ENCODE results near the gene DLK2. TPM values are rescaled to one million over a fixed set of nuclear protein-coding genes. Genes with fewer than 3 reads are reported as not detected.
"Not testable (repeated sequence)": the region's sequence is repeated elsewhere in the genome, so short reads cannot be mapped to it uniquely, and the experiment has no call there.

Gene DLK2
- polyA plus RNA-seq, 1 donor: 1.9 TPM

DNA sequence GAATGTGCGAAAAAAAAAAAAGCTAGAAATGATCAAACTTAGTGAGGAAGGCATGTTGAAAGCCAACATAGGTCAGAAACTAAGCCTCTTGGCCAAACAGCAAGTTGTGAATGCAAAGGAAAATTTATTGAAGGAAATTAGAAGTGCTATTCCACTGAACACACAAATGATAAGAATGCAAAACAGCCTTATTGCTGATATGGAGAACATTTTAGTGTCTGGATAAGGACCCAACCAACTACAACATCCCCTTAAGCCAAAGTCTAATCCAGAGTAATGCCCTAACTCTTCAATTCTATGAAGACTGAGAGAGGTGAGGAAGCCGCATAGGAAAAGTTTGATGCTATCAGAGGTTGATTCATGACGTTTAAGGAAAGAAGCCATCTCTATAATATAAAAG is 33.5 kb downstream of the DLK2 start:
- DNase-seq: no peak

DNA sequence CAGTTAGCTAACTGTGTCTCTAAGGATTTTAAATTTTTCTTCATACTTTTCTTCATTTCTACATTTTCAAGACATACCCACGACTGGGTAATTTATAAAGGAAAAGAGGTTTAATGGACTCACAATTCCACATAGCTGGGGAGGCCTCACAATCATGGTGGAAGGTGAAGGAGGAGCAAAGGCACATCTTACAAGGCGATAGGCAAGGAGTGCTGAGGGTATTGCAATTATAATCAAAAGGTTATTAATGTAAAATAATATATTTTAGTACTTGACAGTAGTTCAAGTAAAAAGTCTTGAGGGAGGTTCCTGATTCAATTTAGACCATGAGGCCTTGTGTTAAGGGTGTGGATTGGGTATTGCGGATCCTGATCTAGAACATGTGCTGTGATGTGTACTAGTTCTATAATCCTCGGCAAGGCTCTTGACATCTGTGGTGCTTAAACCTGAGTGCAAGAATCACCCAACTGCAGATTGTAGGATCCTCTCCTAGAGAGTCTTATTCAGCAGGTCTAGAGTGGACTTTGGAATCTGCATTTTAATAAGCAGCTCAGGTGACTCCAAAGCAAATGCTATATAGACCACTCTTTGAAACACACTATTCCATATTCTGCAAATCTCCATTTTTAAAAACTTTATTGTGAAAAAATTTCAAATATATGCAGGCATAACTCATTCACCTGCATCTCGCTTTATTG is 35.2 kb downstream of the DLK2 start:
- DNase-seq: no peak

DNA sequence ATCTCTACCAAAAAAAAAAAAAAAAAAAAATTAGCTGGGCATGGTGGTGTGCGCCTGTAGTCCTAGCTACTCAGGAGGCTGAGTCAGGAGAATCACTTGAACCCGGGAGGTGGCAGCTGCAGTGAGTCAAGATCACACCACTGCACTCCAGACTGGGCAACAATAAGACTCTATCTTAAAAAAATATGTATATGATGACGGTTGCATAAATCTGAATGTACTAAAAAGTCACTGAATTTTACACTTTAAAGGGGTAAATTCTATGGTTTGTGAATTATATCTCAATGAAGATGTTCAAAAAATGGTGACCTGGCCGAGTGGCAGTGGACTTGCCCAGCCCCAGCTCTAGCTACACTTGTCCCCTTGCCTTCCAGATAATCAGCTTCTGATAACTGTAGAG is 38.4 kb downstream of the DLK2 start:
- no peak for DNase-seq

DNA sequence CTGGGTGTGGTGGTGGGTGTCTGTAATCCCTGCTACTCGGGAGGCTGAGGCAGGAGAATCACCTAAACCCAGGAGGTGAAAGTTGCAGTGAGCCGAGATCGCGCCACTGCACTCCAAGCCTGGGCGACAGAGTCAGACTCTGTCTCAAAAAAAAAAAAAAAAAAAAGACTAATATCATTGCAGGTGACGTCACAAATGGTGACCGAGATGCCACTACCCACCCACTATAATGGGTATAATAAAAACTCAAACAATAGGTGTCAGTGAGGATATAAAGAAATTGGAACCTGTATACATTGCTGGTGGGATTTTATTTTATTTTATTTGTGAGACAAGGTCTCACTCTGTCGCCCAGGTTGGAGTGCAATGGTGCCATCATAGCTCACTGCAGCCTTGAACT is 40.1 kb downstream of the DLK2 start:
- not testable (repeated sequence) for DNase-seq

DNA sequence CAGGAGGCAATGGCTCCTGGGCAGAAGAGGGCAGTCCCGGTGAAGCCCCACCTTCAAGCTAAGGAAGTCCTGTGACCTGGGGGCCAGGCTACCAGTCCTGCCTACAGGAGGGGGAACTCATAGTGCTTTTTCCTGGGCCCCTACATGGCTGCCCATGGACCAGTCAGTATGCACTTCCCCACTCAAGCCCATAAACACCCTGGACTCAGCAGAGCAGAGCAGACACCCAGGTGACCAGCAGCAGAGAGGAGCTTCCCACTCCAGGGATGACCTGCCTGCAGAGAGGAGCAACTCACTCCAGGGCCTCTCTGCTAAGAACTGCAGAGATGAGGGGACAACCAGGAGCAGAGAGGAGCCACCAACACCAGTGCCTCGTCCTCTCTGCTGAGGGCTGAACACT is 42.3 kb downstream of the DLK2 start:
- DNase-seq: no peak

DNA sequence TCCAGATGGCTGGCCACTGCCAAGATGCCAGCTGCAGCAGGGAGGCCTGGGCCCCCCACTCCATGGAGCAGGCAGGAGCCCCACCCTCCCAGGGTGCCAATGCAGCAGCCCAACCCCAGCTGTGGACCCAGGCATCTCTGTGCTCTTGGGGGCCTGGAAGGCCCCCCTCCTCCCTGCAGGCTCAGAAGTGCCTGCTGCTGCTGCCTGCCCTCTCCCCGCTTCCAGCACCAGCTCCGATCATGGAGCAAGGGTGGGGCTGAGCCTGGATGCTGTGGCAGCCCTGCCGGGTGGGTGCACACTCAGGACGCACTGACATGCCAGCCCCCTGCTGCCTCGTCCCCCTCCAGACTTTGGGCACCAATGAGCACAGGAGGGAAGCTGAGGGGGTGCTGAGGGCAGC is 42.8 kb downstream of the DLK2 start:
- DNase-seq: no peak

DNA sequence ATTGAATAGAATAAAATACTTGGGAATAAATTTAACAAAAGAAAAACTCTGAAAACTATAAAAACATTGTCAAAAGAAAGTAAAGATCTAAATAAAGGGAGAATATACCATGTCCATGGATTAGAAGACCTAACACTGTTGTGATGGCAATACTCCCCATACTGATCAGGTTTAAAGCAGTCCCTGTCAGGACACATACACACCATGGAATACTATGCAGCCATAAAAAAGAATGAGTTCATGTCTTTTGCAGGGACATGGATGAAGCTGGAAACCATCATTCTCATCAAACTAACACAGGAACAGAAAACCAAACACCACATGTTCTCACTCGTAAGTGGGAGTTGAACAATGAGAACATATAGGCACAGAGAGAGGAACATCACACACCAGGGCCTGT is 44.6 kb downstream of the DLK2 start:
- DNase-seq: not testable (repeated sequence)

DNA sequence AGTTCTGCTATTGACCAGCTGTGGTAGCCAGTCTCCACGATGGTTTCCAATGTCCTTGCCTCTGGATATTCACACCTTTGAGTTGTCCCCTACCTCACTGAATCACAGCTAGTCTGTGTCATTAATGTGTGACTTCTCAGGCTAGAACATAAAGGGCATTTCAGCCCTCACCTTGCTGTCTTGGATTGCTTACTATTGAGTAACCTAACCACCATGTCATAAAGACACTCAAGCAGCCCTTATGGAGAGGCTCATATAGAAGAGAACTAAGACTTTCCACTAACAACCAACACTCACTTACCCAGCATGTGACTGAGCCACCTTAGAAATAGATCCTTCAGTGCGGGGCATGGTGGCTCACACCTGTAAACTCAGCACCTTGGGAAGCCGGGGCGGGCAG is 47.1 kb downstream of the DLK2 start:
- no peak for DNase-seq

DNA sequence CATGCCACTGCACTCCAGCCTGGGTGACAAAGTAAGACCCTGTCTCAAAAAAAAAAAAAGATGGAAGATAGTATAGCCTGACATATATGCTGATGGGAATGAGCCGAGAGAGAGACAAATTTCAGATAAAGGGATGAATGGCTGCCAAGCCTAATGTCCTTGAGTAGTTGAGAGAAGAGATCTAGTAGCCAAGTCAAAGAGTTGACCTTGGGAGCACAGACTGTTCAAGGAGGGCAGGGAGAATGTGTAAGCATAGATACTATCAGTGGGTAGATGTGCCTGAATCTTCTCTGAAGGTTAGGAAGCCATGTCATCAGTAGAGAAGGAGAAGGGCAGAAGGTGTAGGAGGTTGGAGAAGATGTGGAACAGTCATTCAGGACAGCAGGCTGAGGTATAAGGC is 48.1 kb downstream of the DLK2 start:
- no peak for DNase-seq

DNA sequence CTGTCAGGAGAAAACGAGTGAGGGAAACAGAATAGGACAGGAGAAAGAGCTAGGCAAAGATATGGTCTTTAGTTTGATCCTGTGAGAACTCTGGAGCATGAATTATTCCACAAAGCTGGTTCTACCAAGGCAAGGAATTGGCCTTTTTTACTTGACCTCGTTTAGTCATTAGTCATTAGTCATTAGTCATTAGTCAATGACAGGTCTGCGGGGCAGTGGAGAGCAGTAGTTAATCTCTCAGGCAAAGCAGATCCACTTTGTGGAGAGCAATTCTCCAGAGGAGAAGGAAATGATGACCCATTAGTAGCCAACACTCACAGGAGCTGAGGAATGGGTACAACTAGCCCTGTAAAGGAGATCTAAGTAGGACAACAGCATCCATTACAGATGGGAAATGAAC is 50.0 kb downstream of the DLK2 start:
- no peak for DNase-seq

DNA sequence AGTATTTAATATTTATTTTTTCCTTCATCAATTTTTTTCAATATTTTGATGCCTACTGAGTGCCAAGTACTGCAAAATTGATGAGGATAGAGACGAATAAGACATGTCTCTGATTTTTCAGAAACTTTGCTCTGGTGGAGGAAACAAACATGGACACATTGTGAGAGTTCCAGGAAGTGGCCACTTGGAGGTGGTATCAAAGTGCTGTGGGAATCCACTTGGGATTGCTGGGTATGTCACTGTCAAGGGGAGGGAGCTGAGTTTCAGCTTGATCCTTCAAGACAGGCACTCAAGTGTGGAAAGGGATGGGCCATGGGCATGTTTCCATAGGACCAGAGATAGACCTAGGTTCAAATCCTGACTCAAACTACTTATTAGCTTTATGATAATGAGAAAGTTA is 52.5 kb downstream of the DLK2 start:
- no peak for DNase-seq

DNA sequence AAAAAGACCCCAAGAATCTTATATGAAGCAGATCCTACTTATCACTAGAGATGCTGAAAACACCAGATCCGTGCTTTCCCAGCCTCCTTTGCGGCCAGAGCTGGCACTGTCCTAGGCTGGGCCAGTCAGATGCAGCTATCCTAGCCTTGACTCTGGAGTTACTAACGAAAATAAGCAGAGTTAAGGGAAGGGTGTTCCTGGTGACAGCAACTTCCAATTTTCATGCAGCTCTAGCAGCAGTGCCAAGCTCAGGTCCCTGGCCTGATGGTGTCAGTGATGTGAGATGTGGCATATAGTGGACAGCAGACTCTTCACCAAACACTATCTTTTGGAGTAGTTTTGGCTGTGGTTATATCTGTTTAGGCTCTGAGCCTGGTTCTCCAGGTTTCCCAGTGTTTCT is 53.6 kb downstream of the DLK2 start:
- no peak for DNase-seq

Other genes with a start within 250 kb of the DLK2 start
- 20.3 TPM for gene DNPH1, start 226.1 kb downstream of the DLK2 start, polyA plus RNA-seq (ENCODE audit: insufficient read length)
- 0.10 TPM for gene TTBK1, start 212.1 kb downstream of the DLK2 start, polyA plus RNA-seq (ENCODE audit: insufficient read length)
- not detected for gene SLC22A7, start 157.3 kb downstream of the DLK2 start, polyA plus RNA-seq (ENCODE audit: insufficient read length)
- gene CRIP3, start 146.7 kb downstream of the DLK2 start, polyA plus RNA-seq (ENCODE audit: insufficient read length): 2.1 TPM
- 15.0 TPM for gene ZNF318, start 85.9 kb downstream of the DLK2 start, polyA plus RNA-seq (ENCODE audit: insufficient read length)
- gene ABCC10, start 28.0 kb downstream of the DLK2 start, polyA plus RNA-seq (ENCODE audit: insufficient read length): 23.4 TPM
- 32.4 TPM for gene TJAP1, start 22.0 kb upstream of the DLK2 start, polyA plus RNA-seq (ENCODE audit: insufficient read length)
- not detected for gene LRRC73, start 54.8 kb upstream of the DLK2 start, polyA plus RNA-seq (ENCODE audit: insufficient read length)
- gene YIPF3, start 61.4 kb upstream of the DLK2 start, polyA plus RNA-seq (ENCODE audit: insufficient read length): 87.5 TPM
- 14.6 TPM for gene POLR1C, start 61.5 kb upstream of the DLK2 start, polyA plus RNA-seq (ENCODE audit: insufficient read length)
- gene XPO5, start 120.5 kb upstream of the DLK2 start, polyA plus RNA-seq (ENCODE audit: insufficient read length): 30.2 TPM
- 9.0 TPM for gene POLH, start 120.6 kb upstream of the DLK2 start, polyA plus RNA-seq (ENCODE audit: insufficient read length)
- gene GTPBP2, start 173.7 kb upstream of the DLK2 start, polyA plus RNA-seq (ENCODE audit: insufficient read length): 38.8 TPM
- gene MAD2L1BP, start 180.3 kb upstream of the DLK2 start, polyA plus RNA-seq (ENCODE audit: insufficient read length): 17.2 TPM
- gene RSPH9, start 189.5 kb upstream of the DLK2 start, polyA plus RNA-seq (ENCODE audit: insufficient read length): 0.79 TPM
- gene MRPS18A, start 232.2 kb upstream of the DLK2 start, polyA plus RNA-seq (ENCODE audit: insufficient read length): 31.9 TPM